H7 (cell line): ENCODE results near the gene RTL10. TPM values are rescaled to one million over a fixed set of nuclear protein-coding genes. Genes with fewer than 3 reads are reported as not detected.

ENCODE experiments used
- DNase-seq: peaks from one replicate; pipeline ENCODE4 v3.0.0; 2012
- H3K27me3 ChIP-seq: 2 replicates; pipeline ENCODE4 v1.6.0; 2011; ENCODE audit warnings: mild to moderate bottlenecking, low read length; ENCODE audit not compliant: control insufficient read depth, insufficient read depth
- H3K36me3 ChIP-seq: replicated peaks from 2 replicates; pipeline ENCODE4 v1.5.1; 2011; ENCODE audit warnings: low read length; ENCODE audit not compliant: control insufficient read depth, insufficient read depth
- H3K4me3 ChIP-seq: 2 replicates; pipeline ENCODE4 v1.5.1; 2011; ENCODE audit warnings: low read depth, mild to moderate bottlenecking, control low read depth, low read length, moderate library complexity; ENCODE audit not compliant: insufficient read depth
- total RNA-seq: library from RNA; depleted of rRNA; stranded (reverse); fragments of >200 nt; shearing (Covaris generic); gene quantifications from 2 replicates; pipeline ENCODE4 v1.2.3, GENCODE V29; 2014

Gene RTL10
- total RNA-seq, 1 experiment from 2014 or later: 12.3 TPM

DNA sequence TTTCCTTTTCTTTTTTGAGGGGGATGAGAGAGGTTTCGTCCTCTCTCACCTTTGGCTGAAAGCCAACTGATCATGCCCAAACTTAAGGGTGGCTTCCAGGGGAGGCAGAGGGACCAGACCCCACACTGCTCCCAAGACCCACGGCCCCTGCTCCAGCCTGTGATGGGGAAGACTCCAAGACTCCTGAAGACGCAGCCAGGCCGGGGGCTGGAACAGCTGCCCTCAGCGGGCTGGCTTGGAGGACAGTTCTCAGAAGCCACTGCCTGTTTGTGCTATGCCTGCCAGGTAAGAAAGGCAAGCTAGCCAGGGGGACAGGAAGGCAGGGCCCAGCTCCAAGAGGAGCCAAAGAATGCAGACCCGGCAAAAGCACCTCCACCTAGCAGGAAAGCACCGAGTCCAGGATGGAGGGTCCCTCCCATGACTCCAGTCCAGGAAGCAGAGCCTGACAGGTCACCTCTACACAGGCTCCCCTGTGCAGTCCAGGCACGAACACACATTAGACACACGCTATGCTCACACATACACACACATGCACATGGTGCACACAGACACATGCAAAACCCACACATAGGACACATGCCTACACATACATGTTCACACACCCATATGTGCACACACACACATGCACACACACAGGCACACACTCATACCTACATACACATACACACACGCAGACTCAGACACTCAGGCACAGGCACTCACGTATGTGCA is 31.3 kb downstream of the RTL10 start:
- DNase-seq: peak; percentile 59

DNA sequence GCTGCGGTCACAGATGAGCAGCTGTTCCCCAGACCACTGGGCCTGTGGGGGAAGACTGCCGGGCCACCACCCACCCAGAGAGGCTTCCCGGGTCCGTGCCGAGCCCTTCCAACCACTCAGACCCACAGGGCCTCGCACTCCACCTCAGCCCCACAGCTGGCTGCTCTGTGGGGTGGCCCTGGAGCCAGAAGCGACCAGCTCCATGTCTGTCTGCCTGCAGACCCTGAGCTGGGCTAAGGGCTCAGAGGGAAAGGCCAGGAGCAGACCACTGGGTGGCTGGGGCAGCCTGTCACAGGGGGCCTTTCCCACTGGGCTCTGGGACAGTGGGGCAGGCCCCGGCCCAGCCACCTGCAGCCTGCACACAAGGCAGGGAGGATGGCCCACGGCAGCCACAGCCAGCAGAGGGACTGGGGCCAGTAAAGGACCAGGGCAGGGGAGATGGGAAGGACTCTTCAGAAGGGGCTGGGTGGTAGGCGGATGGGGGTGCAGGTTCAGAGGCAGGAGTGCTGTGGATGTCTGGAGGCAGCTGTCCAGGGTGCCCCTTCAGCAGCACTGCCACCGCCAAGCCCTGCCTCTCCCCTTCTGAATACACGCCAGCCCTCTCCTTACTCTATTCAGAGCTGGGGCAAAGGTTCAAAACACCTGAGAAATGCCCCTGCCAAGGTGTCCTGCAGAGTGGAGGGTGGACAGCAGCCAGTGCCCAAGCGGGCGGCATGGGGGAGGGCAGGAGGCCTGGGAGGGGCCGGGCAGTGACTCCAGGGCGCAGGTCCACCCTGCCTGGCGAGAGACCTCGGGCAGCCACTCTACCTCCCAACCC is 32.2 kb downstream of the RTL10 start:
- no peaks in the 10 kb centered on the region for H3K27me3 ChIP-seq
- no peaks in the 10 kb centered on the region for H3K36me3 ChIP-seq
- H3K4me3 ChIP-seq: no peak overlapping the region
- DNase-seq: peak; percentile 66

More for the DNA sequence above, 31.3 kb downstream of the RTL10 start:
- Histone ChIP-seq H3K36me3 (no peaks in the 10 kb centered on the region), H3K27me3 (no peaks in the 10 kb centered on the region), H3K4me3 (no peak overlapping the region)

DNA sequence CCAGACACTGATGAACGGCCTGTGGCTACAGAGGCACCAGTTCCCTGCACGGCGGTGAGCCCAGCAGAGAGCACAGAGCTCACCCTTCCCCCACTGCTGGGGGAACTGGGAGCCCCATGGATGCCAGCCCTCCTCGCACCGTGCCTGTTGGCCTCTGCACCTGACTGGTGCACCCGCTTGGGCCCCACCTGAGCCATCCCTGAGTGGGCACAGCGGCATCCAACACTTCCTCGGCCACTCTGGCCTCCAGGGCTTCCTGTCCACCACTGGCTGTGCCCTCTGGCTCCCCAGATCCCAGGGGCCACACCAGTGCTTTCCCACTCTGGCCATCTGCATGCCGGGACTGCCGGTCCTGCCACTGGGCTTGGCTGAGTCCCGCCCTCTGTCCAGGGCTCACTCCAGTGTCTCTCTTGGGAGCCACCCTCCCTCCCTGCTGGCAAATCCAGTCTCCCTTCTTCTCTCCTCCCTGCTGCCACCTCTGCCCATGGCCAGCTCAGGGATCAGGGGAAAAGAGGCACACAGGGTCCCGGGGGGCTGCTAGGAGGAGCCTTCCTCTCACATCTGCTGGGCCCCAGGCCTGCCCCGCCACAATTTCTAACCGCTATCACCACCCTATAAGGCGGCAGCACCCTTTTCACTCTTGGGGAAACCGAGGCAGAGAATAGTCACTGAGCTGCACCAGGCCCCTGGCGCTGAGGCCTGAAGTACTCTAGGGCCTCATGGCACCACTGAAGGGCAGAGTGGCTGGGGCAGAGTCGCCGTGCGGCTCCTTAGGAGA is 33.0 kb downstream of the RTL10 start:
- no peak overlapping the region for H3K4me3 ChIP-seq
- DNase-seq: peak; percentile 57
- H3K27me3 ChIP-seq: no peaks in the 10 kb centered on the region
- no peaks in the 10 kb centered on the region for H3K36me3 ChIP-seq

DNA sequence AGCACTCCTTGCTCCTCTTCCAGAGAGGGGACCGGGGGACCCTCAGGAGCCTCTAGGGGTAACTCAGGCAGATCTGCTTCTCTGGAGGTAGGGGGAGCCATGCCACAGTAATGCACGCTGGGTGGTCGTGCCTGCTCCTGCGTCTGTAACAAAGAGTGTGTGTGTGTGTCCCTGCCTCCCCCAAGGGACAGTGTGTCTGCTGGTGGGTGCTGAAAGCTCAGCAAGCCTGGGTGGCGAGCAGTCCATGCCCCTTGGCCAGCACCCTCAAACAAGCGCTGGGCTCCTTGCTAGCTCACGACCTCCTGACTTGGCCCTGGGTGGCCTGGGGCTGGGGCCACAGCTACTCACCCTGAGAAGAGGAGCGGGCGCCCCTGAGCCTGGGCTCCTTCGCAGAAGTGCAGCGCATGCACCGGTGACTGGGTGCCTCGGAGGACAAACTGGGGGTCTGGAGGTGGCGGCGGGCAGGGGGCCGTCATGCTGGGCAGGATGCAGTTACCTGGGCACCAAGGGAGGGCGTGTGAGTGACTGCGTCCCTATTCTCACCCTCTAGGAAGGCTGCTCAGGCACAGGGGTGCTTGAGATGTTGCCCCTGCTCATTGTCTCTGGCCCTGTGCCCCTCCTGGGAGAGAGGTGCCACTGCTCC is 33.7 kb downstream of the RTL10 start:
- DNase-seq: peak; percentile 83
- H3K27me3 ChIP-seq: no peaks in the 10 kb centered on the region
- H3K36me3 ChIP-seq: no peaks in the 10 kb centered on the region
- no peak overlapping the region for H3K4me3 ChIP-seq

DNA sequence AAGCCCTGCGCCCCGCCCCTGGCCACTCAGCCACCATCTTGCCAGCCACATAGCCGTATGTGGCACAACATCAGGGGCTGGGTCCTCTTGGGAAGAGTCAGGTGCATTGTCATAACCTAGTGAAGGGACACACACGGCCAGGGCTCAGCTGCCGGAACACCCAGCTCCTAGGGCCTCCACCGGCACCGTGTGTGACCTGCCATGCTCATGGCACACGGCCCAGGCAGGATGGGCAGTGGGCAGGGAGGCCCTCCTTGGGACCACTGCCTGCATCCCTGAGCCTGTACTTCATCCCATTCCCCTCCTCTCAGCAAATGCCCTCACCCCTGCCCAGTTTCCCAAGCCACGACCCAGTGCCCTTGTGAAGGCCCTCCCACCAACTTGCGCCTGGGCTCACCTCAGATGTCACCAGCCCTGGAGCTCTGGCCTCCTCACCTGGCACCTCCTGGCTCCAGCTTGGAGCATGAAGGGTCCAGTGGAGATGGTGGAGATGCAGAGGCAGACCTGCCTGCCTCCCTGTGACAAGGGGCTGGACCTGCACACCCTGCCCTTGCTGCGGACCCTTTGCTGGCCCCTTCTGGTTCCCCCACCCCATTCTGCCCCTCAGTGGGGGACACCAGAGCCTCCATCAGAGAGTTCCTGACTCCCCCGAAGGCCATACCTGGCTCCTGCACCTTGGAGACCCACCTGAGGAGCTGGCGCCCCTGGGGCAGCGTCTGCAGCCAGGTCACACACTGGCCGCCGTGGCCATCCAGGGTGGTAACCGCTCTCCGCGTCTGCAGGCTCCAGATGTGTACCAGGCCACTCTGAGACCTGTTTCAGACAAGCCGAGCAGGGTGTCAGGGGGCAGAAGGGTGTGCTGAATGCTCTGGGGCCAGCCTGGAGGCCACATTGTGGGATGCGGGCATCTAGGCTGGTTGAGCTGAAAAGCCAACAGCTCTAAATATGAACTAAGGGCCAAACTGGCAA is 34.5 kb downstream of the RTL10 start:
- Histone ChIP-seq H3K4me3 (no peak overlapping the region), H3K36me3 (no peaks in the 10 kb centered on the region), H3K27me3 (no peaks in the 10 kb centered on the region)
- DNase-seq: peak; percentile 53

DNA sequence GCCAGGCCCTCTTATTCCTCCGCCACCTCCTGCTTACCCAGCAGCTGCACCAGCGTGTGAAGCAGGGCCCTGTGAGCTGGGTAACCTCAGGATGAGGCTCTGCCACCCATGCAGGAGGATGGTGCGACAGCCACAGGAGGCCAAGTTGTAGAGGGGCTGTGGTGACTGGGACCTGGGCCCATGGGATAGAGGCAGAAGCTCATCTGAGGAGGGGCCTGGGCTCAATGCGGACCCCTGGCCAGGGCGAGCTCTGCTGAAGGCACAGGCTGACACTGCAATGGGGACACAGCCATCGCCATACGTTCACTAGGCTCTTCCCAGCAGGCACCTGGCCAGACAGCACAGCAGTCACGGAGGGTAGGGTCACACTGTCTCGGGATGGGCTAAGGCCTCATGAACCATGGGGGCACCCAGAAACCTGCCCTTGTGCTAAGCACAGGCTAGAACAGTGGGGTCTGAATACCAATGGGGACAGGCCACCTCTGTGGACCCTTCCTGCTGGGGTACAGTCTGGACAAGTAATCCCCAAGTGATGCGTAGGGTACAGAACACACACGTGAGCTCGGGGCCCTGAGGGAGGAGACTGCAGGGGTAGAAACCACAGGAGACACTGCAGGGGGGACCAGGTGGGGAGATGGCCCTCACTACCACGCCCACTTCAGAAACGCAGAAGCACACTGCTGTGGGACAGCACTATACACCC is 35.3 kb downstream of the RTL10 start:
- no peaks in the 10 kb centered on the region for H3K36me3 ChIP-seq
- no peak overlapping the region for H3K4me3 ChIP-seq
- no peak for DNase-seq
- H3K27me3 ChIP-seq: no peaks in the 10 kb centered on the region

DNA sequence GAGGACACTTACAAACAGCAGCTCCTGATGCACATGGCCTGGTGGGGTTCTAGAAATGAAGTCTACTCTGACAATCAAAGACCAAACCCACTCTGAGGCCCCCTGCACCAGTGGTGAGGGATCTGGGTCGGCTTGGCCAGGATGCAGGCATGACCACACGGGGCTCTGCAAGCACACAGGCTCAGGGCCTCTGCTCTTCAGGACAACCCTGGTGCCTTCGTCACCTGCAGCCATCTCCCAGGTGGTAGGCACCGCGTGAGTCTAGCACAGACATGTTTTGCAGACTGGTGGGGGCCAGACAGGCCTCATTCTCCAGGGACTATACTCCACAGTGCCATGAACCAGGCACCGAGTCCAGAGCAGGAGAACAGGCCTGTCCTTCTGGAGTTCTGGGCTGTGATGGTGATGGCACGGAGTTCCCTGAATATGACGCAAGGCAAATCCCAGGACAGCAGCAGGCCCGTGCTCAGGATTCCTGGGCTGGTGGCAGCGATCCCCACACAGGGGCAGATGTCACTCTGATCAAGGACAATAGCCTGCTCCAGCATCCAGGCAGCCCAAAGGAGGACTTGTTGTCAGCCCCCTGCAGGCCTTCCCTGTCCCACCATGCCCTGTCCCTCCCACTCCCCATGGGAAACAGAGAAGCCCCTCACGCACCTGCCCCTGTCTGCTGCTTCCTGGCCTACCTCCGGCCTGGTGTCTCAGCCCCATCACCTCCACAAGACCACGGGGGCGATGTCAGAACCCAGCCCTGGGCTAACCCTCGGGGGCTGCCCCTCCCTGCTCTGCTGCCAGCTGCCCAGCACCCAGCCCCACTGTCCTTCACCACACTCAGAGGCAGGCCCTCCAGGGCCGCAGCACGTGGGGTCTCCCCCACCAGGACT is 36.1 kb downstream of the RTL10 start:
- Histone ChIP-seq H3K27me3 (no peaks in the 10 kb centered on the region), H3K36me3 (no peaks in the 10 kb centered on the region), H3K4me3 (no peak overlapping the region)
- DNase-seq: peak; percentile 52

DNA sequence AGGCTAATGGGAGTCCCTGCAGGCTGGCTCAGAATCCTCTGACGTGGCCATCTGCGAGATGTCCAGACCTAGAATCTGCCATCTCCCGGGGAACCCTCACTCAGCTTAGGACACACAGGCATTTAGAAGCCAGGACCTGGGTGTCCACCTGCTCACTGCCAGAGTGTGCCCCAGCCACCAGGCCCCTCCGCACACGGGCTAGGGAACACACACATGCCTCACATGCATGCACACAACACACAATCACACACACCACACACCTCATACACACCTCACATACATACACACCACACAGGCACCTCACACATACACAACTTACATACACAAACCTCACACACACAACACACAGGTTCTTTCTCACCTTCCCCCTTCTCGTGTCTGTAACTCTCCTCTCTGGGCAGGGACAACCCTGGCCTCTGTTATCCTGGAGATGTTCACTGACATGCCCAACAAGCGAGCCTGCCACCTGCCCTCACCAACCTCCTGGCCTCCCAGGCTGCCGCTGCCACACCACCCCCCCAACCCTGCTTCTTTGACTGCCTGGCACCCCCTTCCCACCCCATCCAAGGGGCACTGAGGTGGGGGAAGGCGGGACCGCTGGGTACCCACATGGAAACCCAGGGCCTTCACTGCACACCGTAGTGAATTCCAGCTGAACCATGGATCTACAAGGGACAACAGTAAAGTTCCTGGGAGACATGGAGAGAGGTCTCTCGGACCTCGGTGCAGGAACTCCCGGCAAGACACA is 38.1 kb downstream of the RTL10 start:
- Histone ChIP-seq H3K36me3 (no peaks in the 10 kb centered on the region), H3K27me3 (no peaks in the 10 kb centered on the region), H3K4me3 (no peak overlapping the region)
- DNase-seq: no peak

DNA sequence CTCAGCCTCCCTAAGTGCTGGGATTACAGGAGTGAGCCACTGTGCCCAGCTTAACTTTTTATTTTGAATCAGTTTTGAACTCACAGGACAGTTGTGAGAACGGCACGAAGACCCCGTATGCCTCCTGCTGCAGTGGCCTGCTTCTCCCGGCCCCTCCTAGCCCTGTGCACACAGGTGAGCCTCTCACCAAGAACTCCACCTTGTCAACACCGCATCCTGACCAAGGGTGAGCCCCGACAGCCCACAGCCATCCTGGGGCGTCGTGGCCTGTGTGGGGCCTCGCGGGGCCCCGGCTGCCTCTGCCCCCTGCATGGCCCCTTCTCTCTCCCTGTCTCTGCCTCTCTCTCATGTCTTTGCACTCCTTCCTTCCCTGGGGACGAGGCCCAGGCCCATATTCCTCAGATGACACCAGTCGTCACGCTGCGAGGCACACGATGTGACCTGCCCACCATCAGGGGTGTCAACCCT is 38.8 kb downstream of the RTL10 start:
- no peak for DNase-seq
- H3K4me3 ChIP-seq: no peak overlapping the region
- no peaks in the 10 kb centered on the region for H3K27me3 ChIP-seq
- H3K36me3 ChIP-seq: no peaks in the 10 kb centered on the region

DNA sequence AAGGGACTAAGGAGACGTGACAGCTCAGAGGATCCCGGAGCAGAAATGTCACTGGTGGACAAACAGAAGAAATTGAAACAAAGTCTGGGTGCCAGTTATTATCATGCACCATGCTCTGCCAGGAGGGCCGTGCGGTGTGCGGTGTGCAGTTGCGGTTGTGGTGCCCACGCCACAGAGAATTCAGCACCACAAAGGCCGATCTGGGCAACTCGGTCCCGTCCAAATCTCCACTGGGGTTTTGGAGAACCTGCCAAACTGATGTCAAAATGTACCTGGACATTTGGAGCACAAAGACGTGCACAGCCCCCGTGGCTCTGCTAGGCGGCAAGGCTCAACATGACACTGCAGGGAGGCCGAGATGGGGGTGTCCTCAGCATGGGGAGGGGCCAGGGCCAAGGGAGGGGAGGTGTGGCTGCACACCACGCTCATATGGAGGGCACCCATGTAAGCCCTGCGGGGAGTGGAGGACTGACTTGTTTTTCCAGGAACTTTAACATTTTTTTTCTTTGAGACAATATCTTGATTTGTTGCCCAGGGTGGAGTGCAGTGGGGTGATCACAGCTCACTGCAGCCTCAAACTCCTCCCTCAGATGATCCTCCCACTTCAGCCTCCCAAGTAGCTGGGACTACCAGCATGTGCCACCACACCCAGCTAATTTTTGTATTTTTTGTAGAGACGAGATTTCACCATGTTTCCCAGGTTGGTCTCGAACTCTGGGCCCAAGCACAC is 39.4 kb downstream of the RTL10 start:
- DNase-seq: peak; percentile 23
- Histone ChIP-seq H3K27me3 (no peaks in the 10 kb centered on the region), H3K4me3 (no peak overlapping the region), H3K36me3 (no peaks in the 10 kb centered on the region)

DNA sequence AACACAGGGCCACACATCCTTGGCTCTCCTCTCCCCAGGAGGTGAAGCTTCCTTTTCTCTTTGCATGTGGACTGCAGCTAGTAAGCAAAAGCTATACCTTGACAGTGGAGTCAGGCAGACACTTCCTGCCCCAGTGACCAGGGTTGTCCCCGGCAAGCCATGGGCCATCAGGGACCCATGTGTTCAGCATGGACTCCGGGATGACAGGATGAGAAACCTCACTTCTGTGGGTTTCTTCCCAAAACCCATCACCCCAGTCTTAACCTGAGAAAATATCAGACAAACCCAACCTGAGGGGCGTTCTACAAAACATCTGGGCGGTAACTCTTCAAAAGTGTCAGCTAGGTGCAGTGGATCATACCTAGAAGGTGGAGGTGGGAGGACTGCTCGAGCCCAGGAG is 40.2 kb downstream of the RTL10 start:
- Histone ChIP-seq H3K36me3 (no peaks in the 10 kb centered on the region), H3K4me3 (no peak overlapping the region), H3K27me3 (no peaks in the 10 kb centered on the region)
- peak; percentile 27 for DNase-seq
